Colonic mucosa (tissue), 4 donors: Measurements from ENCODE around the gene RAG2. TPM values are rescaled to one million over a fixed set of nuclear protein-coding genes. Genes with fewer than 3 reads are reported as not detected.

Experiments used
- DNase-seq: peaks from one replicate; pipeline ENCODE4 v3.0.0-alpha.2; 2020
- H3K27ac ChIP-seq: fragments of 200-600 bp; one replicate; pipeline ENCODE4 v1.8.0; 2021
- H3K27me3 ChIP-seq: fragments of 200-600 bp; one replicate; pipeline ENCODE4 v1.8.0; 2021
- H3K36me3 ChIP-seq: fragments of 200-600 bp; one replicate; pipeline ENCODE4 v1.8.0; 2021
- H3K4me1 ChIP-seq: fragments of 200-600 bp; one replicate; pipeline ENCODE4 v1.8.0; 2021; ENCODE audit warnings: mild to moderate bottlenecking
- H3K4me3 ChIP-seq: fragments of 200-600 bp; one replicate; pipeline ENCODE4 v1.8.0; 2021
- H3K9ac ChIP-seq, 2 donors: one replicate each; pipeline ENCODE4 v1.7.0; 2013; ENCODE audit warnings: control low read depth in 2 of 2, low read depth in 2 of 2, low read length in 2 of 2
- H3K9me3 ChIP-seq: fragments of 200-600 bp; one replicate; pipeline ENCODE4 v1.8.0; 2021
- intact Hi-C: fragments of 100-400 bp; cut with DNase I; formaldehyde crosslinking; loops from one replicate; pipeline ENCODE4 v1.14.1; 2022
- total RNA-seq, 2 donors: library from RNA; stranded (reverse); fragmentation: NEBNext Ultra II Directional in 1 of 2; extraction: Animal tissue kit (Norgen Biotek cat#: 25700) in 1 of 2; gene quantifications; one replicate each; pipeline ENCODE4 v1.2.1, GENCODE V29; 2021
- TF ChIP-seq, protein P1 (sequence below): fragments of 200-600 bp; IDR thresholded peaks from one replicate; pipeline ENCODE4 v1.8.0; 2022; ENCODE audit warnings: antibody characterized with exemption, mild to moderate bottlenecking
- donor health status: healthy.
- donor health status: DM: no; HTN: no; CAD: no.
- donor health status: DM: no; HTN: no; CAD: no.

Gene RAG2
- total RNA-seq, 2 donors from 2014 or later = not detected

DNA sequence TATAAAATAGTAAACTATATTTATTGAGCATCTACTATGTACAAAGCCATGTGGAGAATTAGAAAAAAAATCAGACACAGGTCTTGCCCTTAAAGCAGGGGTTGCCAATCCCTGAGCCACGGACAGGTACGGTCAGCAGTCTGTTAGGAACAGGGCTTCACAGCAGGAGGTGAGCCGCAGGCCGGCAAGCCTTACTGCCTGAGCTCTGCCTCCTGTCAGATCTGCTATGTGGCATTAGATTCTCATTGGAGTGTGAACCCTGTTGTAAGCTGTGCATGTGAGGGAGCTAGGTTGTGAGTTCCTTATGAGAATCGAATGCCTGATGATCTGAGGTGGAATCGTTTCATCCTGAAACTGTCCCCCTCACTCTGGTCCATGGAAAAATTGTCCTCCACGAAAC is 2.1 kb upstream of the RAG2 start:
- H3K27ac ChIP-seq = no peak overlapping the region
- no peaks in the 10 kb centered on the region for H3K27me3 ChIP-seq
- H3K9me3 ChIP-seq = no peaks in the 10 kb centered on the region
- H3K36me3 ChIP-seq = no peaks in the 10 kb centered on the region
- intact Hi-C loops = no loop called here
- no peak for DNase-seq
- H3K9ac ChIP-seq = no peak overlapping the region
- TF ChIP-seq, protein P1, sequence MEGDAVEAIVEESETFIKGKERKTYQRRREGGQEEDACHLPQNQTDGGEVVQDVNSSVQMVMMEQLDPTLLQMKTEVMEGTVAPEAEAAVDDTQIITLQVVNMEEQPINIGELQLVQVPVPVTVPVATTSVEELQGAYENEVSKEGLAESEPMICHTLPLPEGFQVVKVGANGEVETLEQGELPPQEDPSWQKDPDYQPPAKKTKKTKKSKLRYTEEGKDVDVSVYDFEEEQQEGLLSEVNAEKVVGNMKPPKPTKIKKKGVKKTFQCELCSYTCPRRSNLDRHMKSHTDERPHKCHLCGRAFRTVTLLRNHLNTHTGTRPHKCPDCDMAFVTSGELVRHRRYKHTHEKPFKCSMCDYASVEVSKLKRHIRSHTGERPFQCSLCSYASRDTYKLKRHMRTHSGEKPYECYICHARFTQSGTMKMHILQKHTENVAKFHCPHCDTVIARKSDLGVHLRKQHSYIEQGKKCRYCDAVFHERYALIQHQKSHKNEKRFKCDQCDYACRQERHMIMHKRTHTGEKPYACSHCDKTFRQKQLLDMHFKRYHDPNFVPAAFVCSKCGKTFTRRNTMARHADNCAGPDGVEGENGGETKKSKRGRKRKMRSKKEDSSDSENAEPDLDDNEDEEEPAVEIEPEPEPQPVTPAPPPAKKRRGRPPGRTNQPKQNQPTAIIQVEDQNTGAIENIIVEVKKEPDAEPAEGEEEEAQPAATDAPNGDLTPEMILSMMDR = no peak
- H3K4me1 ChIP-seq = no peaks in the 10 kb centered on the region
- no peak overlapping the region for H3K4me3 ChIP-seq

DNA sequence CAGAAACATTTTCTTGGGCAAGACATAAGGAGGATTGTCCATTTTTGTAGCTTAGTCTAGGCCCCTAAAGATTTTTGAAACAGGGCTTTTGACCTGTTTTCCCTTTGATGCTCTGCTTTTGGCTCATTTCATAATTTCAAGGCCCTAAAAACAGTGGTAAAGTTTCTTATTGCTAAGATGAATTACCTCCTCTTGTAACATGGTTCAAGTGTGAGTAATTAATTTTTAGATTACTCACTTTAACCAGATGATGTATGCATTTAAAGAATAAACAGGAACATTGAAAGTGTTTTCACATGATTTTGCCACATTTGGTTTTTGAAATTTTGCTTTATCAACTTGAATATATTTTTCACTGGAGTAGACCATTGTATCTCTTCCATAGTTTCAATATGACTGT is 1.2 kb downstream of the RAG2 start:
- TF ChIP-seq, protein P1 = no peak
- Histone ChIP-seq H3K9ac (no peak overlapping the region), H3K27me3 (no peaks in the 10 kb centered on the region)

DNA sequence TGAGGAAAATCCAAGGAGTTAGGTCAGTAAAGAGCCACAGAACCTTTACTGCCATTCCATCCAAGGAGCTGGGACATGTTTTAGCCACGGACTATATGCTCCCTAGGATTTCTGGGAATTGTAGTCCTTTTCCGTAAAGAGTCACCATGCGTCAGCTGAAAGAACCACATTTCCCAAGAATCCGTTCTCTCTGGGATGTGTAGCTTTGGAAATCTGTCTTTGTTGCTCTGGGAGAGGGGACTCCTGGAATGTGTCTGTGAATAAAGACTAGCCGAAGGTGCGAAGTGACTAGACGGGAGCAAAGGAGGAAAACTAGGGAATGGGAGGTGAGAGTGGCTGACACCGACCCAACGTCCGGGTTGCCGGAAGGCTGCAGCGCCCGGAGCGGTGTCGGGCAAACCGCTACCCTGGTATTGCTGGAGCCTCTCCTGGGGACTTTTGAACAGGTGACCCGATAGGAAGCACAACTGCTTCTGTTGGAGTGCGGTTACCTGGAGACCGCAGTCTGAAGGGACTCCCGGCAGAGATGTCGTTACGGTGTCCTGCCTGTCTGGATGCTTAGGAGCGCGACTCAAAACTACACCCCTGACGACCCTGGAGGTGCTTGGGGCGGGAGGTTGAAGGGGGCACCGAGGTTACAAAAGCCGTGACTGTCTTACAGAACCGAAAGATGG is 3.6 kb downstream of the RAG2 start, which contains the start of gene IFTAP:
Gene IFTAP (plus strand): TSS at position 187 of the 674 bp plus-strand sequence. CDS start 15,602 bp downstream, outside the sequence.
- TF ChIP-seq, protein P1 = no peak
- peak within 1 kb of the TSS; percentile 74 to 75 for H3K9ac ChIP-seq
- no peaks in the 10 kb centered on the region for H3K36me3 ChIP-seq
- H3K9me3 ChIP-seq = no peaks in the 10 kb centered on the region
- peak; percentile 63 for DNase-seq
- peak within 1 kb of the TSS; percentile 81 for H3K4me3 ChIP-seq
- H3K4me1 ChIP-seq = no peaks in the 10 kb centered on the region
- H3K27ac ChIP-seq = no peak within 1 kb of the TSS
- intact Hi-C loops = no loop called here
- no peaks in the 10 kb centered on the region for H3K27me3 ChIP-seq

More for the DNA sequence above, 1.2 kb downstream of the RAG2 start:
- H3K4me3 ChIP-seq = no peak overlapping the region
- intact Hi-C loops = no loop called here
- H3K36me3 ChIP-seq = no peaks in the 10 kb centered on the region
- no peak overlapping the region for H3K27ac ChIP-seq
- H3K4me1 ChIP-seq = no peaks in the 10 kb centered on the region
- no peak for DNase-seq
- H3K9me3 ChIP-seq = no peaks in the 10 kb centered on the region

DNA sequence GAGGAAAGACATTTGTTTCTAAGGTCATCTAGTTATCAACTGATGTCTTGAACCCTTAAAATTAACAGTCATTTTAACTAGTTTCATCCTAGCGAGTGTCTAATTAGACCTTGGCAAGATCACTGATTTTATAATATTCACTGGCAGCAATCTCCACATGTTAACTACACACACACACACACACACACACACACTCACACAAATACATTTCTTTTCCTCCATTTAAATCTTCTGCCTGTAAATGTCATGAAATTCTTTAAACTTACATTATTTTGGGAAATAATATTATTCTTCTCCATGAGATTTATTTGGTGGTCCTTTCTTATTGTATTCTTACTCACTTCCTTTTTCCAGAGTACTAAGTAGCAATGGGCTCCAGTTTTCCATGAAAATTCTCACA is 6.6 kb downstream of the RAG2 start:
- no peak for DNase-seq
- Histone ChIP-seq H3K9me3 (no peaks in the 10 kb centered on the region), H3K27ac (no peak overlapping the region), H3K9ac (no peak overlapping the region), H3K4me1 (no peaks in the 10 kb centered on the region), H3K27me3 (no peaks in the 10 kb centered on the region), H3K4me3 (no peak overlapping the region), H3K36me3 (no peaks in the 10 kb centered on the region)
- TF ChIP-seq, protein P1 = no peak
- intact Hi-C loops = no loop called here

DNA sequence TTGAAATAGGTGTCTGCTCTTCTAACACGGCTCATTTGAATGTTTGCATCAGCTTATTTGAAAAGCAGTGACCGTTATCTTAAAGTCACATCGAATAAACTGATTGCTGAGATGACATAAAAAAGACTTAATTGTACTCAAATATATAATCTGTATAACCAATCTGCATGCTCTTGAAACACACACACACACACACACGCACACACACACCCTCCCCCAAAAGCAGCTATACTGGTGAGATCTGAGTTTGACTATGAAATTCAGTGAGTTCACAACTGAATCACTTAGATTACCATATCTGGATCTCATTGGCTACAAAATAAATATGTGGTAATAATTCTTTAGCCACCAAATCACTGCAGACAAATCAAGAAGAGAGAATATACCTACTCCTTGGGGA is 7.5 kb downstream of the RAG2 start:
- H3K4me3 ChIP-seq = no peak overlapping the region
- H3K4me1 ChIP-seq = no peaks in the 10 kb centered on the region
- no peaks in the 10 kb centered on the region for H3K27me3 ChIP-seq
- DNase-seq = no peak
- no peaks in the 10 kb centered on the region for H3K36me3 ChIP-seq
- no peak overlapping the region for H3K9ac ChIP-seq
- H3K27ac ChIP-seq = no peak overlapping the region
- intact Hi-C loops = no loop called here
- no peaks in the 10 kb centered on the region for H3K9me3 ChIP-seq
- TF ChIP-seq, protein P1 = no peak
